HG03175 (cell line): ENCODE measurements around the gene DNAAF2.
"Not testable (repeated sequence)": the region's sequence is repeated elsewhere in the genome, so short reads cannot be mapped to it uniquely, and the experiment has no call there.

Source experiments
- ATAC-seq: cut with Tn5 transposase; IDR thresholded peaks from one replicate; pipeline ENCODE4 v1.9.1; 2021; ENCODE audit warnings: mild to moderate bottlenecking, moderate library complexity; ENCODE audit not compliant: unreplicated experiment

DNAAF2 gene

GRCh38 chr14:49585803-49586672 is 49.0 kb downstream of the DNAAF2 start, which contains the start of gene RPS29:
Gene RPS29 (minus strand): TSS chr14:49586380. CDS start chr14:49586346, 34 bp downstream.
- peak; percentile 91 for ATAC-seq

- not testable (repeated sequence) for ATAC-seq
These were observed 49.9 kb downstream of the DNAAF2 start for GRCh38 chr14:49584981-49585640.

GRCh38 chr14:49584058-49584457 is 51.0 kb downstream of the DNAAF2 start:
- no peak for ATAC-seq

GRCh38 chr14:49583629-49584028 is 51.4 kb downstream of the DNAAF2 start:
- ATAC-seq = no peak

GRCh38 chr14:49582113-49582977 is 52.7 kb downstream of the DNAAF2 start:
- ATAC-seq = no peak

GRCh38 chr14:49581209-49582112 is 53.6 kb downstream of the DNAAF2 start:
- ATAC-seq = no peak

GRCh38 chr14:49579841-49580240 is 55.2 kb downstream of the DNAAF2 start:
- no peak for ATAC-seq

GRCh38 chr14:49578141-49578540 is 56.9 kb downstream of the DNAAF2 start:
- no peak for ATAC-seq
